Stomach (tissue), 19 donors: Measurements from ENCODE around the gene CTDSPL2. TPM values are rescaled to one million over a fixed set of nuclear protein-coding genes. Genes with fewer than 3 reads are reported as not detected.

ENCODE experiments used
- DNase-seq, 2 donors: peaks; one replicate each; pipeline versions ENCODE4 v3.0.0 to v3.0.0-alpha.2; 2013 to 2019
- H3K27ac ChIP-seq, 5 donors: fragments of 200-600 bp in 4 of 5; sonication (generic) in 4 of 5; one replicate each; pipeline ENCODE4 v1.5.1; 2013 to 2019; ENCODE audit warnings: mild to moderate bottlenecking in 1 of 5, moderate library complexity in 1 of 5
- H3K27me3 ChIP-seq, 3 donors: fragments of 200-600 bp; sonication (generic); one replicate each; pipeline ENCODE4 v1.5.1; 2017 to 2019; ENCODE audit warnings: mixed run types in 1 of 3
- H3K36me3 ChIP-seq, 4 donors: fragments of 200-600 bp; sonication (generic); 1 replicate in 3 of 4; 2 replicates in 1 of 4; pipeline ENCODE4 v1.5.1; 2016 to 2019
- H3K4me1 ChIP-seq, 4 donors: fragments of 200-600 bp; sonication (generic); one replicate each; pipeline ENCODE4 v1.5.1; 2016 to 2019
- H3K4me3 ChIP-seq, 4 donors: fragments of 200-600 bp; sonication (generic) in 3 of 4; one replicate each; pipeline ENCODE4 v1.5.1; 2016 to 2019; ENCODE audit warnings: mild to moderate bottlenecking in 1 of 4
- H3K9me3 ChIP-seq, 4 donors: fragments of 200-600 bp; sonication (generic); one replicate each; pipeline ENCODE4 v1.5.1; 2016 to 2019
- EP300 ChIP-seq: sonication (generic); formaldehyde crosslinking; IDR thresholded peaks from one replicate; pipeline ENCODE4 v1.6.1; 2017; ENCODE audit warnings: antibody characterized with exemption
- POLR2A ChIP-seq, 4 donors: fragments of 450-650 bp; IDR thresholded peaks; one replicate each; pipeline ENCODE4 v1.6.1; 2016; ENCODE audit warnings: antibody characterized with exemption in 4 of 4, control low read depth in 2 of 4, mild to moderate bottlenecking in 1 of 4, moderate library complexity in 1 of 4
- POLR2AphosphoS5 ChIP-seq, 3 donors: sonication (generic); formaldehyde crosslinking; IDR thresholded peaks; one replicate each; pipeline ENCODE4 v1.6.1; 2016; ENCODE audit warnings: antibody characterized with exemption in 3 of 3
- WGBS, 5 donors: extraction: QIAGEN DNeasy Blood & Tissue Kit in 3 of 5; methylation state at CpG; one replicate each; pipeline versions ENCODE4 v1.1.5 to v1.1.7; 2013 to 2018; 5-methylcytosine and 5-hydroxymethylcytosine counted together
- intact Hi-C: fragments of 100-400 bp; cut with DNase I; formaldehyde crosslinking; loops from one replicate; pipeline ENCODE4 v1.15.1; 2023; ENCODE audit warnings: low total_unique reads
- long read RNA-seq, 10 donors: transcript quantifications; one replicate each; lab custom pipeline, GENCODE V29; 2026
- polyA plus RNA-seq, 3 donors: library from polyadenylated mRNA; stranded (reverse); fragments of 200-250 nt; gene quantifications; one replicate each; pipeline ENCODE4 v1.2.3, GENCODE V29; 2013
- total RNA-seq, 5 donors: library from RNA; depleted of rRNA; stranded (reverse); fragments of >200 nt; gene quantifications; one replicate each; pipeline versions ENCODE4 v1.1.0 to v1.2.3, GENCODE V29; 2014 to 2016
- TF ChIP-seq, protein P1 (sequence below), 7 experiments: fragments of 450-650 bp in 4 of 7; fragments of 200-600 bp in 3 of 7; sonication (generic) in 3 of 7; IDR thresholded peaks; one replicate each; pipeline ENCODE4 v1.5.1; 2016 to 2019; ENCODE audit warnings: antibody characterized with exemption in 7 of 7, control low read depth in 2 of 7, mild to moderate bottlenecking in 1 of 7
- donor health status: healthy with polysubstance abuse.
- donor health status: Bipolar disorder and iron deficiency.
- donor health status: healthy.

Gene CTDSPL2
- total RNA-seq (10 to 100 TPM in 4 of 5 donors, 1 to 10 TPM in 1; 5.8 to 94.2 (median 20.4) TPM), polyA plus RNA-seq (1 to 10 TPM; 3.5 to 7.9 (median 5.4) TPM)
- long read RNA-seq, donor 1, result 0 reads
- long read RNA-seq, donor 2, full-length matches to known transcripts, result 2 of 11 reads
- long read RNA-seq, donor 2, partial matches to known transcripts, result 9 of 11 reads
- long read RNA-seq, donor 2, other reads (novel, unspliced or antisense), result 0 of 11 reads
- long read RNA-seq, donor 3, full-length matches to known transcripts, result 2 of 2 reads
- long read RNA-seq, donor 3, partial matches to known transcripts, result 0 of 2 reads
- long read RNA-seq, donor 3, other reads (novel, unspliced or antisense), result 0 of 2 reads
- long read RNA-seq, donor 4, result 0 reads
- long read RNA-seq, donor 5, full-length matches to known transcripts, result 7 of 7 reads
- long read RNA-seq, donor 5, partial matches to known transcripts, result 0 of 7 reads
- long read RNA-seq, donor 5, other reads (novel, unspliced or antisense), result 0 of 7 reads
- long read RNA-seq, donor 6, full-length matches to known transcripts, result 3 of 22 reads
- long read RNA-seq, donor 6, partial matches to known transcripts, result 19 of 22 reads
- long read RNA-seq, donor 6, other reads (novel, unspliced or antisense), result 0 of 22 reads
- long read RNA-seq, donor 7, full-length matches to known transcripts, result 4 of 13 reads
- long read RNA-seq, donor 7, partial matches to known transcripts, result 9 of 13 reads
- long read RNA-seq, donor 7, other reads (novel, unspliced or antisense), result 0 of 13 reads
- long read RNA-seq, donor 8, result 0 reads
- long read RNA-seq, donor 9, full-length matches to known transcripts, result 5 of 5 reads
- long read RNA-seq, donor 9, partial matches to known transcripts, result 0 of 5 reads
- long read RNA-seq, donor 9, other reads (novel, unspliced or antisense), result 0 of 5 reads
- long read RNA-seq, donor 10, result 0 reads

DNA sequence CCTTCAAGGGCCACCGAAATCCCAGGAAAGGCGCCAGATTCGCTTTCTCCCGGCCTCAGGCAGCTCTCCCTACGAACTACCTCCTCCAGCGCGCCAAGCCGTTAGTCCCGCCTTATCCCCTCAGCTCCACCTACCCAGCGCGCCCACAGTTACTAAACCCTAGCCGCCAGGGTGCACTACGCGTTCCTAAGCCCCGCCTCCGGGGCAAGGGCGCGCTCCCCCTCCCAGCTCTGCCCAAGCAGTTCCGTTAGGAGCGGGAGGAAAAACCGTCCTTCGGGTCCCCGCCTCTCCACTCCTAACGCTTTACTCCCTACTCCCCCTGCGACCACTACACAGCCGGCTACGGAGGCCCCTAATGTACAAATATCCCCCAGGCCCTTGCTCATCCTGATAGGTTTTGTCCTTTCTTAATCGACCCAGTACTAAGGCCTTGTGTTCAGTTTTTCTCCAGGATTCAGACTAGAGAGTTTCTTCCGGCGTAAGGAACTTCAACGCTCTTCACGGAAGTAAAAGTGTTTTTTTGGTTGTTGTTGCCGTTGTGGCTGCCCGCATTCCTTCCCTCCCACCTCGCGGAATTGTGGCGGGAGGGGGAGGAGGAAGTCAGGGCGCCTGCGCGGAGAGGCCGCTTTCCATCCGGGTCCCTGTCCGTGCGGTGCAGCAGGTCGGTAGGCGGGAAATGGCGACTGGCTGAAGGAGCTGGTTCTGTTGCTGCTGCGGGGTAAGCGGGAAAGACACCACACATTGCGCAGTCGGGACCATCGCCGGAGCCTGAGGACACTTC lies at the start of gene CTDSPL2:
TSS of gene CTDSPL2 (plus strand) at position 655 of the 781 bp plus-strand sequence. CDS start 31,386 bp downstream, outside the sequence.
- Histone ChIP-seq H3K4me3 (peak within 1 kb of the TSS; percentile 63 to 88 (median 70)), H3K9me3 (no peaks in the 10 kb centered on the region), H3K4me1 (peaks cover 23 to 47% (median 33%) of the 10 kb centered on the region in 4 donors), H3K36me3 (peaks cover 0 to 6% (median 4%) of the 10 kb centered on the region in 4 donors), H3K27me3 (no peaks in the 10 kb centered on the region), H3K27ac (peak within 1 kb of the TSS; percentile 90 to 96 (median 94))
- peak; percentile 98 to 100 for DNase-seq
- TF ChIP-seq POLR2AphosphoS5 (IDR thresholded peaks at IDR 0.05) (peak; percentile 65 to 90 (median 72)), POLR2A (IDR thresholded peaks at IDR 0.05) (no peak), EP300 (no peak)
- TF ChIP-seq, protein P1, sequence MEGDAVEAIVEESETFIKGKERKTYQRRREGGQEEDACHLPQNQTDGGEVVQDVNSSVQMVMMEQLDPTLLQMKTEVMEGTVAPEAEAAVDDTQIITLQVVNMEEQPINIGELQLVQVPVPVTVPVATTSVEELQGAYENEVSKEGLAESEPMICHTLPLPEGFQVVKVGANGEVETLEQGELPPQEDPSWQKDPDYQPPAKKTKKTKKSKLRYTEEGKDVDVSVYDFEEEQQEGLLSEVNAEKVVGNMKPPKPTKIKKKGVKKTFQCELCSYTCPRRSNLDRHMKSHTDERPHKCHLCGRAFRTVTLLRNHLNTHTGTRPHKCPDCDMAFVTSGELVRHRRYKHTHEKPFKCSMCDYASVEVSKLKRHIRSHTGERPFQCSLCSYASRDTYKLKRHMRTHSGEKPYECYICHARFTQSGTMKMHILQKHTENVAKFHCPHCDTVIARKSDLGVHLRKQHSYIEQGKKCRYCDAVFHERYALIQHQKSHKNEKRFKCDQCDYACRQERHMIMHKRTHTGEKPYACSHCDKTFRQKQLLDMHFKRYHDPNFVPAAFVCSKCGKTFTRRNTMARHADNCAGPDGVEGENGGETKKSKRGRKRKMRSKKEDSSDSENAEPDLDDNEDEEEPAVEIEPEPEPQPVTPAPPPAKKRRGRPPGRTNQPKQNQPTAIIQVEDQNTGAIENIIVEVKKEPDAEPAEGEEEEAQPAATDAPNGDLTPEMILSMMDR (IDR thresholded peaks at IDR 0.05), result peak in 2 of 7 experiments; percentile 33 to 49
- WGBS, 5 donors, result 0 to 1% (median 0%) methylated on average over 48 to 53 of the region's 53 CpGs
- intact Hi-C loops, result no loop called here

DNA sequence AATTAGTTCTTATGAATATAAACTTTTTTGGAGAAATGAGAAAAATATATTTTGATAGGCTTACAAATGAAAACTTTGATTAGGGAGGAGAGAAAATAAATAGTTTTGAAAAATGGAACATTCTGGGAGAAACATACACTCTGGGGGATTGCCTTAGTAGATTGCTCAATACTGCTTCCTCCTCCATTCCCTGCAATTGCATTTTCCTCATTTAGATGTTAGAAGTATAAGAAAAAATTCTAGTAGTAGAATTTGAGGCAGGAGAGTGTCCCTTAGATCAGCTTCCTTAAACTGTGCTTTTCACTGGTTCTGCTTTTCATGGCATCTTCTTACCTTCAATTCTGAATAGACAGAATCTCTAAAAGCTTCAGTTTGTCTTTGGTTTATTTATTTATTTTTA lies 46.2 kb upstream of the CTDSPL2 start:
- intact Hi-C loops, result no loop called here
- H3K4me1 ChIP-seq, result peaks cover 0 to 8% (median 4%) of the 10 kb centered on the region in 4 donors
- TF ChIP-seq POLR2A (IDR thresholded peaks at IDR 0.05) (no peak), POLR2AphosphoS5 (IDR thresholded peaks at IDR 0.05) (no peak), EP300 (no peak)
- TF ChIP-seq, protein P1 (IDR thresholded peaks at IDR 0.05), result no peak
- no peak for DNase-seq
- no peak overlapping the region for H3K27ac ChIP-seq
- H3K27me3 ChIP-seq, result no peaks in the 10 kb centered on the region
- H3K36me3 ChIP-seq, result peaks cover 0 to 45% (median 39%) of the 10 kb centered on the region in 4 donors
- no peak overlapping the region for H3K4me3 ChIP-seq
- H3K9me3 ChIP-seq, result no peaks in the 10 kb centered on the region

DNA sequence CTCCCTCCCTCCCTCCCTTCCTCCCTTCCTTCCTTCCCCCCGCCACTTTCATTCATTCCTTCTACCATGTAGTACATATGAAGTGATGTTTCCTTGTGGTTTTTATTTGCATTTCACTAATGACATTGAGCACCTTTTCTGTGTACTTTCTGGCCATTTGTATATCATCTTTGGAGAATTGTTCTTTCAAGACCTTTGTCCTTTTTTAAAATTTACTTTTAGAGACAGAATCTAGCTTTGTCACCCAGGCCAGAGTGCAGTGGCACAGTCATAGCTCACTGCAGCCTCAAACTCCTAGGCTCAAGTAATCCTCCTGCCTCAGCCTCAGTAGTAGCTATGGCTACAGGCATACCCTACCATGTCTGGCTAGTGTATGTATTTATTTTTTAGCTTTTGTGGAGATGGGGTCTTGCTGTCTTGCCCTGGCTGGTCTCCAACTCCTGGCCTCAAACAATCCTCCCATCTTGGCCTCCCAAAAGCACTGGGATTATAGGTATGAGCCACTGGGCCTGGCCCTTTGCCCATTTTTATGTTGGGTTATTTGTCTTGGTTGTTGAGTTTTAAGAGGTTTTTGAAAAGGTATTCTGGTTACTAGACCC lies 42.0 kb upstream of the CTDSPL2 start:
- intact Hi-C loops, result no loop called here
- H3K27me3 ChIP-seq, result no peaks in the 10 kb centered on the region
- H3K4me3 ChIP-seq, result no peak overlapping the region
- H3K4me1 ChIP-seq, result peaks cover 0 to 8% (median 4%) of the 10 kb centered on the region in 4 donors
- H3K9me3 ChIP-seq, result no peaks in the 10 kb centered on the region
- H3K36me3 ChIP-seq, result peaks cover 0 to 62% (median 50%) of the 10 kb centered on the region in 4 donors
- no peak overlapping the region for H3K27ac ChIP-seq
- WGBS, 5 donors, result 79 to 100% (median 87%) methylated on average over 1 of the region's 1 CpG
- no peak for DNase-seq
- TF ChIP-seq, protein P1 (IDR thresholded peaks at IDR 0.05), result no peak
- no peak for TF ChIP-seq POLR2AphosphoS5 (IDR thresholded peaks at IDR 0.05)
- TF ChIP-seq POLR2A (IDR thresholded peaks at IDR 0.05), result no peak
- no peak for TF ChIP-seq EP300
